HG02759 (cell line): ENCODE data around the gene KCMF1.

ENCODE experiments used
- ATAC-seq: cut with Tn5 transposase; IDR thresholded peaks from one replicate; pipeline ENCODE4 v1.9.1; 2021; ENCODE audit warnings: mild to moderate bottlenecking, moderate library complexity; ENCODE audit not compliant: unreplicated experiment

KCMF1 gene

DNA sequence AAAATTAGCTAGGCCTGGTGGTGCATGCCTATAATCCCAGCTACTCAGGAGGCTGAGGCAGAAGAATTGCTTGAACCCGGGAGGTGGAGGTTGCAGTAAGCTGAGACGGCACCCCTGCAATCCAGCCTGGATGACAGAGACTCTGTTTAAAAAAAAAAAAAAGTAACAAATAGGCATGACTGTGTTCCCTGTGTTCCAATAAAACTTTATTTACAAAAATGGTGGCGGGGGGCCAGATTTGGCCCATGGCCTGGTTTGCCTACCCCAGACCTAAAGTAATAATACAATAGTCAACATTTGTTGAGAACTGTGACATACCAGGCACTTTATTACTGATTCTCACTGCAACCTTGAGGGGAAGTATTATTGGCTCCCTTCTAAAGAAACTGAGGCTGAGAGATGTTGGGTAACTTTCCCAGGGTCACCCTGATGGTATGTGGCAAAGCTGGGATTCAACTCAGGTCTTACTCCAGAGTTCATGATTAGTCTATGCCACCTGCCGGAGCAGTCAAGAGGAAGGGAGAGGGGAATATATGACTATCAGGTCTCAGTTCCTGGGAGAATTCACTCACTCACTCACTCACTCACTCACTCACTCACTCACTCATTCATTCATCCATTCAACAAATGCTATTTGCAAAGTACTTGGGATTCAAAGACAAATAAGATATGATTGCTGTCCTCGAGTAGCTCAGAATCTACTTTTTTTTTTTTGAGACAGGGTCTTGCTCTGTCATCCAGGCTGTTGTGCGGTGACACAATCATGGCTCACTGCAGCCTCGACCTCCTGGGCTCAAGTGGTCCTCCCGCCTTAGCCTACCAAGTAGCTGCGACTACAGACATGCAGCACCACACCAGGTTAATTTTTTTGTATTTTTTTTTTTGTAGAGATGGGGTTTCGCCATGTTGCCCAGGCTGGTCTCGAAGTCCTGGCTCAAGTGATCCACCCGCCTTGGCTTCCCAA, 14.3 kb upstream of the KCMF1 start:
- no peak for ATAC-seq

DNA sequence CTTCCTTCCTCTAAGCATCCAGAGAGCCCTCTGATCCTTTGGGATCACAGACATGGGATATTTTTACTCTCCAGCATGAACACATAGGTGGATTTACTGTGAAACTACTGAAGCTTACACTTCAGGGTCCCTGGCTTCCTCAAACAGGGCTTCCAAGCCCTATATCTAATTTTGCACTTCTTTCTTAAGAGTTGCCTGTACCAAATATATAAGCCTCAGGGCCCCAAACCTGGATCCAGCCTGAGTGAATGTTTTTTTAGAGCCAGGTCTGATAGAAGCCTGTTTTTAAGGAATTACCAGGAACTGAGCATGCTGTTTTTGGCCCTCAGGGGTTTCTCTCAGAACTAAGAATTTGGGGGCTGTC, 13.2 kb upstream of the KCMF1 start:
- no peak for ATAC-seq

DNA sequence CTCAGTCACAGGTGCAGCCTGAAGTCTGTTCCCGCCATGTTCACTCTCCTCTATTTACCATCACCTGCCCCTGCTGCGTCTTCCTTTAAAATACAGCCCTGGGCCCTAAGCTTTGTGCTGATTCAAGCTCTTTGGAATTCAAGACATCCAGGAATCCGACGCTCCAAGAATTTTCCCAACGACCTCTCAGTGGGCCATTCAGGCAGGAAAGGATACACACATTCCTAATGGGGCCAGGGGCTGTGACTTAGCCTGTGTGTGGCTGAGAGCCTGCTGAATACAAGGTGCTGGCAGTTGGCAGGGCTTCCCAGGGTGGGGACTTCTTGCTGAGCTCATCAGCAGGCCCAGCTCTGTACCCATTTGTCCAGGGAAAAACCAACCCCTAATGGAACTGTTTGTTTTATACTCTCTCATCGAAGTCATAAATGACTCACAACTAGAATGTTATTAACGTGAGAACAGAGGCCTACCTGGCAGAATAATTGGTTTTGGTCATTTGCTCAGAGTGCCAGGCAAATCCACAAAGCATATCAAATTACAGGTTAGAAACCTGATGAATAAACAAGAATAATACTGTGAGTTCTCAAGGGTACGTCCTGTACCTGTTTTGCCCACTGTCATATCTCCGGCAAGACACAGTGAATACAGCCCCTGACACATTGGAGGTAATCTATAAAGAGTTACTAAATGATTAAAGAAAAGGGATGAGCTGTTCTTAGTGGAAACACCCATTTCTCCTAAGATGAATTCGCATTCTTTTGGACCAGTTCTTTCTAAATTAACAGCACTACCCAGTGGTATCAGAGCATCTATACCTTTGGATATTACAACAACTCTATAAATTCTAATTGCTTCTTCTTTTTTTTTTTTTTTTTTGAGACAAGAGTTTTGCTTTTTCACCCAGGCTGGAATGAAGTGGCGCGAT, 12.6 kb upstream of the KCMF1 start:
- no peak for ATAC-seq

DNA sequence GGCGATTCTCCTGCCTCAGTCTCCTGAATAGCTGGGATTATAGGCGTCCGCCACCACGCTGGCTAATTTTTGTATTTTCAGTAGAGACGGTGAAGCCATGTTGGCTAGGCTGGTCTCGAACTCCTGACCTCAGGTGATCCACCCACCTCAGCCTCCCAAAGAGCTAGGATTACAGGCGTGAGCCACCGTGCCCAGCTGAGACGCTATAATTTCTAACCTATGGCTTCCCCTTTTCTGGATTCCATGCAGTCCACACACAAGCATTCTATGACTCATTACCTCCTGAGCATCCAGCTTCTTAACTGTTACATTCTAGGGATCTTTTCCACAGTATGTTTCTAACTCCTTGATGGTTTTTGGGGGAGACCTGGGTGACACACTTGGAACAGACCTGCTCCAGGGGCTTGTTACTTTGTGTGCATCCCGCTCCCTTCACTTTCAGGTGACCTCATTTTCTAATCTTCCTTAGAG, 11.8 kb upstream of the KCMF1 start:
- no peak for ATAC-seq

DNA sequence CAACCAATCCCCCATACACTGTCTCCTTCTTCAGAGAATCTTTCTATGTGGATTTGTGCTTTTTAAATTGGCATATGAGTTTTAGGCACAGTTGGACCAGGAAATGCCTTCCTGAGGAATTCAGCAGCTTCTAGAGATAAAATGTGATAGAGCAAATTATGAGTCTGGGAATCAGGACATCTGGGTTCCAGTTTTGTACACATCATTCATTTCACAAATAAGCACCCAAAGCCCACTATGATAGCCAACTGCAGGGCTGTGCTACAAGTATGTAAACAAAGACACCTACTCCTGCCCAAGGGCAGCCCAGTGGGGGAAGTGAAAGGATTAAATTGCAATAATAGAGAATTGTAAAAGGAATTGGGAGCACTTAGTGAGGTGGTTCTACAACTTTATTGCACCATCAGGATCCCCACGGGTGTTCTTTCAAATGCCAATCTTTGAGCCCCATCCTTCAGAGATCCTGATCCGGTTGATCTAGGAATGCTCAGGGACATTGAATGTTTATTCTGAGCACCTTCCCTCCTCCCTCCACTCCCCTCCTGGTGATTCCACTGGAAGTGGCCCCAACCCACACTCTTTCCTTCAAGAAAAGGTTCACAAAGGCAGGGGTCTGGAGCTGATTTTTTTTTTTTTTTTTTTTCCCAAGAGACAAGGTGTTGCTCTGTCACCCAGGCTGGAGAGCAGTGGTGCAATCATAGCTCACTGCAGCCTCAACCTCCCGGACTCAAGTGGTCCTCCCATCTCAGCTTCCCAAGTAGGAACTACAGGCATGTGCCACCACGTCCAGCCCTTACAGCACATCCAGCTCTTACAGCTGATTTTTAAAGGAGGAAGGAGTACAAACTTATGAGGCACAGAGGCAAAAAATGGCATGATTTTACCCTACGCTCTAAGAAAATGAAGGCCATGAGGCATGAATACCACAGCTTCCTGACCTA, 11.1 kb upstream of the KCMF1 start:
- ATAC-seq = no peak

DNA sequence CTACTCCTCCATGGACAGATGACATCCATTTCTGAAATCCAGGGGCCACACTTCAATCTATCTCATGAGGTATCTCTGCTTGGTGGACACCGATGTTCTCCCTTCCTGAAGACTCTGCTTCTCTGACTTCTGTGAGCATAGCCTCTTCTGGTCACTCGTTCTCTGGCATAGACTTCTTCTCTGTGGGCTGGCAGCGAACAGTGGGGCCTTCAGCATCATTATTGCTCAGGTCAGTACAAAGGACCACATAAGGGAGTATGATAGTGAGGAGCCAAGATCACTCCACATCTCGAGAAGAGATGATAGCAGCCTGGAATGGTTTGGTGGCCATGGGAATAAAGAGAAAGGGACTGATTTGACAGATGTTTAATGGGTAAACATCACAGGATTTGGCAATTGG, 8.0 kb upstream of the KCMF1 start:
- ATAC-seq = no peak

DNA sequence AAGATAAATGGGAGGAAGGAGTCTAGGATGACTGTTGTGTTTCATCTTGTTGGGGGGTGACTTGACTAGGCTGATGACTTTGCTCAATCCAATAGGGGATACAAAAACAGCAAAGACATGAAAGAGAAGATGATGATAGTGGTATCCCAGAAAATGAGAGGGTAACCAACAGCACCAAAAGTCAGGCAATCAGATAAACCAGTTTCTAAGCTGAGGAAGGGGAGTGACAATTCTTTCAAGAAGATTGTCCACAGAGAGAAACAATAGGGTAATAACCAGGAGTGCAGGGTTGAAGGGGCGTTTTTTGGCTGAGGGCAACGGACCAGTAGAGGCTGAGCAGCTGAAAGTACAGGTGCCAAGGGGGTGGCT, 7.7 kb upstream of the KCMF1 start:
- no peak for ATAC-seq

DNA sequence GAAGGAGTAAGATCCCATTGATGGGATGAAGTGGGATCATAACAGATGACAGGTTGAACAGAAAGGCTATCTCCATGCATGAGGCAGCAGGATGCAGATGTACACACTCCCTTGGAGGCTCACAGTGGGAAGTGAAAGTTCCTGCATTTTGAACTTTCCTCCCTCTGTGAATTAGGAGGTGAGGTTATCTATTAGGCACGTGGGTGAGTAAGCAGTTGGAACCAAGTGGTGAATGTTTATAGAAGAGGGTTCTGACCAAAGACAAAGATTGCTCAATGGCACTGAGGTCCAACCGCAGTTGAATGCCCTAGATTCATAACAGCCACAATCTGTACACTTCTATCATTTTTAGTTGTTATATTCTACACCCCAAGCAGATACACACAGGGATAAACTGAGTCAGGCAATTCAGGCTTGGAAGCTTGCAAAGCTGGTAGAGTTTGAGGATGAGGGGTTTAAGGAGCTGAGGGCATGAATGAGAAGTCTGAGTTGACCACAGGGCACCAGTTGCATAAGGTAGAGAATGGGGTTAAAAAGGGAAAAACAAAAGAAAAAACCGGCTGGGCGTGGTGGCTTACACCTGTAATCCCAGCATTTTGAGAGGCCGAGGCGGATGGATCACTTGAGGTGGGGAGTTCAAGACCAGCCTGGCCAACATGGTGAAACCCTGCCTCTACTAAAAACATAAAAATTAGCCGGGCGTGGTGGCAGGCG, 7.1 kb upstream of the KCMF1 start:
- ATAC-seq = no peak

DNA sequence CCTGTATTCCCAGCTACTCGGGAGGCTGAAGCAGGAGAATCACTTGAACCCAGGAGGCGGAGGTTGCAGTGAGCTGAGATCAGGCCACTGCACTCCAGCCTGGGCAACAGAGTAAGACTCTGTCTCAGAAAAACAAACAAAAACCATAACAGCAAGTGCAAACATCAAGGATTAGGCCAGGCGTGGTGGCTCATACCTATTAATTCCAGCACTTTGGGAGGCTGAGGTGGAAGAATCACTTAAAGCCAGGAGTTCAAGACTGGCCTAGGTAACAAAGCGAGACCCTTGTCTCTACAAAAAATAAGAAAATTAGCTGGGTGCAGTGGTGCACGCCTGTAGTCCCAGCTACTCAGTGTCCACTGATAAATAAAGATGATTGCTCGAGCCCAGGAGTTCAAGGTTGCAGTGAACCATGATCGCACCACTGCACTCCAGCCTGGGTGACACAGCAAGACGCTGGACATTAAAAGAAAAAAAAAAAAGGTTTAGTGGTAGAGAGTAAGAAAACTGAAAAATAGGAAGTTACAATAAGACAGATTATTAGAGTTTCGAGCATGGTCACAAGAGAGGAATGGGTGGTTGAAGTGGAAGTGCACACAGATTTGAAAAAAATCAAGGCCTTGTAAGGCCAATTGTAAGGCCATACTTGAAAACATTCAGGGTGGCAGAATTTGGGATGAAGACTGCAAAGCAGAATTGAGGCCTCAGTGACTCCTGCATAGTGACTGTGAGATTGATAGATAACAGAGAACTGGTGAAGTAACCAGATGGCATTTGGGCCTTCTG, 6.4 kb upstream of the KCMF1 start:
- no peak for ATAC-seq

DNA sequence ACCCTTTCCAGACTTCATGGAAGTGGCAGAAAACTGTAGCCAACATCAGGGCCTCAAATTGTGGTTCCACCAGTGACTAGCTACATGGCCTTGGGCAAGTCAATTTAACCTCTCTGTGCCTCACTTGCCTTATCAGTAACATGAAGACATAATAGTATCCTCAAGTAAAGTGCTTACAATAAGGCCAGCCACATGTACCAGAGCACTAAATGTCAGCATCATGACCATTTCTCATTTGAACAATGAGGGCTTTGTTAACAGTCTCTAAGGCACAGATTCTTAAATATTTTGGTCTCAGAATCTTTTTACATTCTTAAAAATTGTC, 5.8 kb upstream of the KCMF1 start:
- ATAC-seq = no peak

DNA sequence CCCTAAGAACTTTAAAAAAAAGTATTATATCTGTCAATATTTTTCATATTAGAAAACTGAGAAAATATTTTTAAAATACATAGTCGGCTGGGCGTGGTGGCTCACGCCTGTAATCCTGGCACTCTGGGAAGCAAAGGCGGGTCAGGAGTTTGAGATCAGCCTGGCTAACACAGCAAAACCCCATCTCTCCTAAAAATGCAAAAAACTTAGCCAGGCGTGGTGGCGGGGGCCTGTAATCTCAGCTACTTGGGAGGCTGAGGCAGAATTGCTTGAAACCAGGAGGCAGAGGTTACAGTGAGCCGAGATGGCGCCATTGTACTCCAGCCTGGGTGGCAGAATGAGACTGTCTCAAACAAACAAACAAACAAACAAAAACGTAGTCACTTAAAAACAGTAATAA, 5.1 kb upstream of the KCMF1 start:
- ATAC-seq = no peak

DNA sequence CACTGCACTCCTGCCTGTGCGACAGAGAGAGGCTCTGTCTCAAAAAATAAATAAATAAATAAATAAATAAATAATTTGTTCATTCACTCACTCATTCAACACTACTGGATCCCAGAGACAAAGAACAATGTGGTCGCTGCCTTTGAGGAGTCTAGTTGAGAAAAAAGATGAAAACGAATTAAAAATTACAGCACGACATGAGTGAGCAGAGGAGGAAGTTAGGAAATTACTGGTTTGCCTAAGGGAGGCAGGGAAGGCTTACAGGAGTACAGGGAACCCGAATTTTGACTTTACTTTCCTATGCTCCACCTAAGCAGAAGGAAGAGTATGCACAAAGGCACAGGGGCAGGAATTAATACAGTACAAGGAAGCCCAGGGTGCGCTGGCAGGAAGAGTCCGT, 4.2 kb upstream of the KCMF1 start:
- no peak for ATAC-seq

DNA sequence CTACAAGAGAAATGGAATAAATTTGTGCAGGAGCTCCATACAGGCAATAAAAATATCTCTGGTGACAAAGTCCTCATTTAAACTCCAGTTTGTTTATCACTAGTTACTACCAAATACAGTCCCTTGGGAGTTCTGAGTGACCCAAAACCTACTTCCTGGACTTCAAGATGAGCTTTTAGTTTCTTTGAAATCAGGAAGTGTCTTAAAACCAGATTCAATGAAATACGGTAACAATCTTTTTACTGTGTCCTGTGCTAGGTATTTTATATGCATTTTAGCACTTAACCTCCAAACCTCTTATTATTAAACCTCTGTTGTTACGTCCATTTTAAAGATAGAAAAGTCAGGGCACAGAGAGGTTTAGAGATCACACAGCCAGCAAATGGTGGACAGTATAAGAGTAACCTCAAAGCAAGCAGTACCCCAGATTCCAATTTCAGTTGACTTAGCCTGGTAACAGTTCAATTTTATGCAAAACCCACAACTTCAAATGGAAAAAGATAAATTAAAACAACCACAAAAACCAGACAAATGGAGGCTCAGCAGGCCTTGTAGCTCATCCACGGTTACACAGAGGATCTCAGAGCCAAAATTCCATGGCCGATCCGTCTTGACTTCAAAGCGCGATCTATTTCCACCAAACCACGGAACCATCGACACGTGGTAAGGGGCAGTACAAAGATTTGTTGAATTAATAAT, 1.3 kb upstream of the KCMF1 start:
- ATAC-seq = no peak

DNA sequence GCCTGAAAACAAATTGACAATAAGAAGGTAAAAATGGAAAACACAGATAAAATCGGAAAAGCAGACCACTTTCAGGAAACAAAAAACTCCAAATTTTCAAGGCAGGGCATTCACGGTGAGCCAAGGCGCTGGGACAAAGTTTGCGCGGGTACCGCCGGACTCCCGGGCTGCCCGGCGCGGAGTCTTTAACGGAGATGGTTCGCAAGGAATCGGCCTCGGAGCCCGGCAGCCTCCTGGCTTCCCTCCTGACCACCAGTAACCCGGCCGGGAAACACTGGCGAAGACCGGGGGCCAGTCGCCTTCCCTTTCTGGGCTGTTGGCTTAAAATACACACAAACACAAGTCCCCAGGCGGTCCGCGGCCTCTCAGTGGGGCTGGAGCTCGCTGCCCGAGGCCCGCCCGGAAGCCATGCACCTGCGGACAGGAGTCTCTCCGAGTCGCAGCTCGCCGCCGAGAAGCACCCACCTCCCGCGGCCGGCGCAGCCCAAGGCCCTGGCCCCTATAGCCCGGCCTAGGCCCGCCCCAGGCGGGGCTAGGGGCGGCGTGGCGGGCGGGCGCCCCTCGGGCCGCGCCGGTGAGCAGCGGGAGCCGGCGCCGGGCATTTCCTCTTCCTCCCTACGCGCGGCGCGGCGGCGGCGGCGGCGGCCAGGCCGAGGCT, 622 bp upstream of the KCMF1 start:
- peak; percentile 55 for ATAC-seq

DNA sequence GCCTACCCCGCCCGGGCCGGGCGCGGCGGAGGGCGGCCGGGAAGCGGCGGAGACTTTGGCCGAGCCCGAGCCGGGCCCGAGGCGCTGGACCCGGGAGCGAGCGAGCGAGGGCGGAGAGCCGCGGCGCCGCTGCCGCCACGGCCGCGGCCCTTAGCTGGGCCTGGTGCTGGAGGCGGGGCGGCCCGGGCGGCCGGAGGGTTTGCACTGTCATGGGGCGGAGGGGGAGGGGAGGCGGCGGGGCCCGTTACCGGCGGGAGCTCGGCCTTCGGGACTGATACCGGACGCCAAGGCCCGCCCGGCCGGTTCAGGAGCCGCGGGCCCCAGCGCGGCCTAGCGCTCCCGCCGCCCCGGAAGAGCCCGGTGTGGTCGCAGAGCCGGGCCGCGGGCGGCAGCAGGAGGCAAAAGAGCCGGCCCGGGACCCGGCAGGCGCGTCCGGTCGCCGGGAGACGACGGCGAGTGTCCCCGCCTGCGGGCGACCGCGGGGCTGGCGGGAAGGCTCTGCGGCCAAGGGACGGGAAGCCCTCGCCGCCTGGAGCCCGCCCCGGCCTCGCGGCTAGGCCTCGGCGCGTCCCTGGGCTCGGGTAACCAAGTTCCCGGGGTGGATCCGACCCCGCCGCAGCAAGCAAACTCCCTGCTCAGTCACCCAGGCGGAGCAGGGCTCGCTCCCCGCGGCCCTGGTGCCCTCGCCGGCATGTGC, 697 bp downstream of the KCMF1 start:
- peak; percentile 50 for ATAC-seq

DNA sequence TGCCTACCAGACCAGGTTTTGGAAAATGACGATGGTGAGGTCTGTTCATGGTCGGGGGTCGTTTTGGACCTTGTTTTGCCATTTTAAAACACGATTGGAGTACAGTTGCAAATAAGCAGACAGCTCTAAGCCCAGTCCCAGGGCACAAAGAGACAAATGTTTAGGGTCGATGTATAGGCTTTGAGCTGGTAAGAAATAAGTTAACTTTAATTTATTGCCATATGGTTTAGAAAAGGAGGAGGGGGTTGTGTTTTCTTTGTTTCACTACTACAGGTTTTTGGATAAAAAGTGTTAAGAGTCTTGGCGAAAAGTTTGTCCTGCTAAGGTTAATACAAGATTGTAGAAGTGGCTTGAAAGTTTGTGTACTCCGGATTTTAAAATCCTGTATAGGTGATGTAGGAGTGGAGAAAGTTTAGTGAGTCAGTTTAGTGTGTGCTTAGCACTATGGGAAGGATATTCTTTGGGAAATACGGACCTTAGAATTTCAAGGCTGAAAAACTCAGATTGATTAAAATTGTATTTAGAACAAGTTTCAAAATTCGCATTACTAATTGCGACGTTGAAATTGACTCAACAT, 1.3 kb downstream of the KCMF1 start:
- no peak for ATAC-seq

DNA sequence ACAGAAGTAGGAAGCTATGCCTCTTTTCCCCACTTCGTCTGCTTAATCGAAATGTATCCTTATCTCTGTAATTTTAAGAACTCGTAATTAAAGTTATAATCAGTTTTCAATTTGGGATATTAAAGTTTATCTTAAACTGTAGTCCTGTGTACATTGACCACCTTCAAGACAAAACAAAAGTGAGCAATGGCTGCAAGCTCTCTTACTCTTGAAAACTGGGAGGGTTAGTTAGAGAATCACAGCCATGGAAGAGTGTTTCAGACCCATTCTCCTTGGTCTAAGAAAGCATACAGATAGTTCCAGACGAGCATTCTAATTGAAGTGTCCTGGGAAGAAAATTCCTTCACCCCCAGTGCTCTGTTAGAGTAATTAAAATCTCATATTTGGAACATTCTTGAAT, 2.0 kb downstream of the KCMF1 start:
- ATAC-seq = no peak
